NCI-H1436 (cell line): ENCODE results near the gene MARVELD1.
"Not testable (repeated sequence)": the region's sequence is repeated elsewhere in the genome, so short reads cannot be mapped to it uniquely, and the experiment has no call there.

Experiments used
- DNase-seq: peaks from one replicate; lab custom pipeline; 2025; lab: John Stamatoyannopoulos, UW

Gene MARVELD1

DNA sequence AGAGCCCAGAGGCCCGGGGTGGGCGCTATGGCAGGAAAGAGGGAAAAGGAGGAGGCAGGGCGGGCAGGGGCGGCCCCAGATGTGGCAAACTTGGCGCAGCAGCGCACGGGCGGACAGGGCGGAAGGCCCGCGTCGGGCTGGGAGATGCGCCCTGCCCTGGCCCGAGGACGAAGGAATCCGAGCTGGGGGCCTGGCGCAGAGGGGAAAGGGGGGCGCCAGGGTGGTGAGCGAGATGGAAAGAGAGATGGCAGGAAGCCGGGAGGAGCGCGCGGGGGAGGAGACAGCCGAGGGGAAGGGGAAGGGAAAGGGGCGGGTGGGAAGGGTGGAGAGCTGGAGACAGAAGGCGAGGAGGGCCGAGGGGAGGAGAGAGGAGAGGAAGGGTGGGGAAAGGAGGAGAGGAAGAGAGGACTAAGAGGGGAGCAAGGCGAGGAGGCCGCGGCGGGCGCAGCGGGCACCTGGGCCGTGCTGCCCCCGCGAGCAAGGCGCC lies at the start of gene MARVELD1:
Gene MARVELD1, plus strand, starts transcription at position 392 of the 487 bp plus-strand sequence. CDS start 147 bp downstream, outside the sequence.
- DNase-seq, result peak; percentile 27

DNA sequence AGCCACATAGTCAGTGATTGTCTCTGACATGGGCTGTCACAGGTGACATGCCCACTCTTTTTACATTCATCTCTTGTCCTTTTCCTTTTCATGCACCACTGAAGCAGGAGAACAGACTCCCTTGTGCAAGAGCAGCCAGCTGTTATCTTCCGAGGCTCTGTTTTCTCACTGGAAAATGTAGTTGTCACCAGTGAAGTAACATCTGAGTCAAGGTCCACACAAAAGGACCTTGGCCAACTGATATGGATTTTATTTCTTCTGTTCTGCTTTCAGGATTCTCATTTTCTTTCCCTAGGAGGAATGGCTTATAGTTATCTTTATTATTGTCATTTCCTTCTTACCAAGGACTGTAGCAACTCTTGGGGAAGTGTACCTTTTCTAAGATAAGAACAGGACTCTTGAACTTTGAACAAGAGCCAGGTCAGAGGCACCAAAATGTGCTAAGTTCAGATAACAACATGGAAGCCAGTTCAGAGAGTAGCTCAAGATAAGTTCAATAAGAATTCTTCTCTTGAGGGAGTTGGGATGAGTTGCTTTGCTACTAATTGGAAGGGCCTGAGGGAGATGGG lies 49.2 kb upstream of the MARVELD1 start:
- no peak for DNase-seq

DNA sequence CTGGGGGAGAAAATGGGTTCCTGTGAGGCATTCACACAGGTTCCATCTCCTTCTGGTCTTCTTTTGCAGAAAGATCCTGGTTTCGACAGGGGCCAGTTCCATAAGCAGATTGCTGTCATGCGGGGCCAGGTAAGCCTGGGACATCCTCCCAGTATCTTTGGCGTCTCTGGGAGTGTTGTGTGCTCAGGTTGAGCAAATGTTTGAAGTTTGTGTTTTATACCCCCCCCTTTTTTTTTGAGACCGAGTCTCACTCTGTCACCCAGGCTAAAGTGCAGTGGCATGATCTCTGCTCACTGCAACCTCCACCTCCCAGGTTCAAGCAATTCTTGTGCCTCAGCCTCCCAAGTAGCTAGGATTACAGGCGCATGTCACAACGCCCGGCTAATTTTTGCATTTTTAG lies 46.5 kb upstream of the MARVELD1 start:
- DNase-seq, result no peak

DNA sequence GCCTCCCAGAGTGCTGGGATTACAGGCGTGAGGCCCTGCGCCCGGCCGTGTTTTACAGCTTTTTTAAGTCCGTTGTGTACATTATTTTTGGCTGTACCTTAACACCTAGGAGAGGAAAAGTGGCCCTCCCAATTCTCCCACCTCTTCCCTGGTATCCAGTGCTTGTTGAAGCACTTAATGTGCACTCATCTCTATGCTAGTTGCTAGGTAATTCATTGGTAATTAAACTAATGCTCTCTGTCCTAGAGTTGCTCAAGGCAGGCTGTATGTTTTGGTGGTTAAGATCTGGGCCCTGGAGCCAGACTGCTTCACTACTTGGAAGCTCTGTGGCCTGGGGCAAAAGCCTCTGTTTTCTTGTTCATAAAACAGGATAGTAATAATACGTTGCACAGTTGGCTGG lies 46.1 kb upstream of the MARVELD1 start:
- no peak for DNase-seq

DNA sequence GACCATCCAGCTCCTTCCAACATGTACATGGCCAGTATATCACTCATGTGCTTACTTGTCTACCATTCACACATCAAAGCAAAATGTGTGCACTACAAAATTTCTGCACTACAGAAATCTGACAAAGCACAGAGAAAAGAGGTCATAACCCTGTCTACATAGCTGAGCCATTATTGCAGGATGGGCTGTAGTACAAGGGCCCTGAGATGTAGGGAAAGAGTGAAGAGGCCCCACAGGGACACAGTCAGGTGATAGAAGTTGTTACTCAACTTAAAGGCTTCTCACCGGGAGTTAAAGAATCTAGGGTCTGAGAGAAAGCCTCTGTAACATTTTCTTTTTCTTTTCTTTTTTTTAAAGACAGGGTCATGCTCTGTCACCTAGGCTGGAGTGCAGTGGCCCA lies 44.0 kb upstream of the MARVELD1 start:
- no peak for DNase-seq

DNA sequence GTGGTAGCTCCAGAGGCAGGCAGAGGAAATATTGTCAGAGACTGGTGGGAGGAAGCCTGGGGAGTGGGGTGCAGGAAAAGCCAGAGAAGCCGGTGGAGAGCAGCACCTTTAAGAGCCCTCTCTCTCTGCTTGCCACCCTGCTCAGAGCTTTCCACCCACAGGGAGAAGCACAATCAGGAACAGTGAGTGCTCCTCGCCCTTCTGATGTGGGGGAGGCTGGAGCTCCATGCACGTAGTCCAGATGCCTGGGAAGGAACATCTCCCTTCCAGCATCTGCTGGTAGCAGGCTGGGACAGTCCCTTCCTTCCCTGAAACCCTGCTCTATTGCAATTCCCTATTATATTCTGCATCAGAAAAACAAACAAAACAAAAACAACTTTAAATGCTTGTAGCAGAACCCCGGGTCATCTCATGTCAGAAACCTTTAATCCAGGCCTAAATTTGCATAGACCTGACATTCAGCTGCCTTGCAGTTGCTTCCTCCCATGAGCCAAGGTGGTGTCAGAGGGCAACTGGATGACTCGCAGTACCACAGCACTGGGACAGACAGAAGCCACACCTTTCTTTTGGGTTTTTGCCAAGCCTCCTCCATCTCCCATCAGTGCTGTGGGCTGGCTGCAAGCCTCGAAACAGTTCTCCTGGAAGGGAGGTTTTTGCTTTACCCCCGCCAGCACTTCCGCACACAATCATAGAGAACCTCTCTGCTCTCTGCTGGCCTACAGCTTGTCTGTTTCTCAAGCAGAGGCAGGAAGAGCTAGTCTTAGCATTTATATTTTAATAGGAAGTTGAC lies 39.6 kb upstream of the MARVELD1 start:
- DNase-seq, result no peak

DNA sequence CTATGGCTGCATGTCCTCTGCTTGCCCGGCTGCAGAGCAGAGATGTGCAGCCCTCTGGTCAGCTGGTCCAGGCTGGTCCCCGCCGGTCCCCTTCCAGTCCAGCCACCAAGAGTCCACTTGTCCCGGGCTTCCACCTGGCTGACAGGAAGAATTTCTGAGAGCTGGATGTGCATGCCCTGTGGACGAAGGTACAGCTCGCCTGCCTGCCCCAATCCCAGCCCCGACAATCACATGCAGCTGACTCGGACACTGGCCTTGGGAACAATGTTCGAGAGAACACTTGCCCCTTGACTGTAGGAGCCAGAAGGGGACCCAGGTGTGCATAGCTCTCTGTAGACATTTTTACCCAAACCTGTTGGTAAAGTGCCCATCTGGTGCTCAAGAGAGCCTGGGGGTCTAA lies 38.3 kb upstream of the MARVELD1 start:
- DNase-seq, result no peak

DNA sequence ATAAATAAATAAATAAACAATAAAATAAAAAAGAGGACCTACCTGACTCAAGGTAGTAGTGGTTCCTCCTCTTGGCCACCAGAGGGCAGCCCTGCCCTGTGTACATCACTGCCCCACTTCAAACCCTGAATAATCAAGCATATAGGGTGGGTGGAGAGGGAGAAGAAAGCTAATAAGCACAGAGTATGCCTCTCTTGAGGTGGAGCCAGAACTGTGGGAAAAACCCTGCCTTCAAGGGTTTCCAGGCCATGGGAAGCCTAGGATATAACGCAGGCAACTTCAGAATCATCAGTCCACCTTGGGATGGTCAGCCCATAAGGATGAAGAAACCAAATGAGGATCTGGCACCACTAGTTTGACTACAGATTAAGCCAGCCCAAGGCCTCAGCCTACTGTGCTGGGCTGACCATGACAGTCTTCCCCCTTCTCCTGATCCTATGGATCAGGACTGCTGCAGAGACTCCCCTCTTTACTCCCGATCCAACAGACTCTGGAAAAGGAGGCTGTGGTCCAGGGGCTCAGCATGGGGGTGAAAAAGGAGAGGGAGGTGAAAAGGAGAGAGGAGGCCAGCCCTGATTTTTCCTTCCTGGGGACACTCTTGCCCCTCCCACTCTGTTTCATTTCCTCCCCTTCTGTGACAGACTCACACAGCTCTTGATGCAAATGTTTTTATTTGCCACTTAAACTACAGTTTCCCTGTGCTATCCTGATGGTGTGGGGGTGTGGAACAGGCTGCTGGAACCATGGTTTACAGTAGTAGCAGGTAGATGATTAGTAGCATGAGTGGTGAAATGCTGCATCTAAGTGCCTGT lies 36.6 kb upstream of the MARVELD1 start:
- peak; percentile 74 for DNase-seq

DNA sequence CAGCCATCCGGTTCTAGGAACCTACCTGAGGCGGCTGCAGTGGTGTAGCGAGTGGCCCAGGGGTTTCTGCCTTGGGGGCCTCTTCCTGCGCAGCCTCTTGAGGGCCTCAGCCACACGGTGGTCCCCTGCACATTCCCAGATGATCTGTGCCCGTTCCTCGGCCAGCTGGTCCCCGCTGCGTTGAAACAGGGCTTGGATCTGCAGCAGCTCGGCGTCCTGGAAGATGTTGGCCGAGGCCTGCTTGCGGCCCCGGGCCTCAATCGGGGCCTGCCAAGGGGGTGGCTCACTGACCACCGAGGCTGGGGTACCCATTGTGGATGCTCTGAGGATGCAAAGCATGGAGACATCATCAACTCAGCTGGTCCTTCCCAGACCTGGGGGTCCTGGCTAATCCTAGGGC lies 33.9 kb upstream of the MARVELD1 start:
- no peak for DNase-seq

DNA sequence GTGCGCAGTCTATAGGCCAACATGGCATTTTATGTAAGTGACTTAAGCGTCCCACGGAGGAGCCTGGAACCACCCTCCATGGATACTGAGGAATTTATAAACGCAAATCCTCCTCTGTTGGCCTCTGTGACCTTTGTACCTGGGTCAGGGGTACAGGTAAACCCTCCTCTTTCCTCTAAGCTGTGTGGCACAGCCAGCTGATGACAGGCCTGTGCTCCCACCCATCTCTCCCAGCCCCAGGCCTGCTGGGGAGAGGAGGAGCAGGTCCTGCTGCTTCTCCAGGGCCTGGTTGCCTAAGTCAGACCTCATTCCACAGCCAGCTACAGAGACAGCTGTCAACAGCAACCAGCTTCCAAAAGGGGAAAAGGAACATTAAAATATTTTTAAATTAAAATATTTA lies 31.5 kb upstream of the MARVELD1 start:
- no peak for DNase-seq

DNA sequence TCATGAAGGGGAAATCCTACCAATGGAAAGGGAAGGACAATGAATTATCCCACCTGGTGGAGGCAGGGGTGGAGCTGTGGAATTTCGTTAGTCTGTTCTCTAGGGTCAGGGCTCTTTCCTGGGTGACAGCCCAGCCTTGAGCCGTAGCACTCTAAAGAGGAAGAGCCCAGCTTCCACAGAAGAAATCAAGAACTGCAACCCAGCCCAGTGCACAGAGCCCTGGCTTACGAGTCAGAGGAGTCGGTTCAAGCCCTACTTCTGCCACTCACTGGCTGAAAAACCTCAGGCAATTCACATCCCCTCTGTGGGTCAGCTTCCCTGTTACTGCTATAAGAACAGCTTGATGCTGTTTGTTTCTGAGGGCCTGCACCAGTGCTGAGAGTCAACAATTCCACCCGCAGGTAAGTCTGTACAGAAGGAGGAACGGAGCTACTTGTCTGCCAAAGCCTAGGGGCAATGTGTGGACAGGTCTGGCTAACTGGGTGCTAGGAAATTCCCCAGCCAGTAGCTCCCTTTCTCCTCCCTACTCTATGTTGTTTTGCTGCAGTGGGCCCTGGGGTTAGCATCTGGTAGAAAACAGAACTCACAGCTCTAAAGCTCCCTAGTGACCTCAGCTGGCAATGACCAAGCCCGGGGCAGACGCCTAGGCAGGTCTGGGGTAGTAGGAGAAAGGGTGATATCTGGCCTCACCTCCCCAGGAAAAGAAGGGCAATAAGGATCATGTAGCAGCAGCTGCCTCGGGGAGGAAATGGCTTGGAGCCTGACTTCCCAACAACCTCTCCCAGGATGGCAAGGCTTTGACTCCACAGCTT lies 29.8 kb upstream of the MARVELD1 start:
- no peak for DNase-seq

DNA sequence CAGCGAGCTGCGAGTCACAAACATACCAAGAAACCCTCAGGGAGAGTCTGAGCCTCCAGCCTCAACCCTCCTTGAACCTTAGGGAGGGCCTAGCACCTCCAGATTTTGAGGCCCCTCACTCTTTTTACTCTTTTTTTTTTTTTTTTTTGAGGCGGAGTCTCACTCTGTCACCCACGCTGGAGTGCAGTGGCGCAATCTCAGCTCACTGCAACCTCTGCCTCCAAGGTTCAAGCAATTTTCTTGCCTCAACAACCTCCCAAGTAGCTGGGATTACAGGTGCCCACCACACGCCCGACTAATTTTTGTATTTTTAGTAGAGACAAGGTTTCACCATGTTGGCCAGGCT lies 29.2 kb upstream of the MARVELD1 start:
- DNase-seq, result not testable (repeated sequence)

DNA sequence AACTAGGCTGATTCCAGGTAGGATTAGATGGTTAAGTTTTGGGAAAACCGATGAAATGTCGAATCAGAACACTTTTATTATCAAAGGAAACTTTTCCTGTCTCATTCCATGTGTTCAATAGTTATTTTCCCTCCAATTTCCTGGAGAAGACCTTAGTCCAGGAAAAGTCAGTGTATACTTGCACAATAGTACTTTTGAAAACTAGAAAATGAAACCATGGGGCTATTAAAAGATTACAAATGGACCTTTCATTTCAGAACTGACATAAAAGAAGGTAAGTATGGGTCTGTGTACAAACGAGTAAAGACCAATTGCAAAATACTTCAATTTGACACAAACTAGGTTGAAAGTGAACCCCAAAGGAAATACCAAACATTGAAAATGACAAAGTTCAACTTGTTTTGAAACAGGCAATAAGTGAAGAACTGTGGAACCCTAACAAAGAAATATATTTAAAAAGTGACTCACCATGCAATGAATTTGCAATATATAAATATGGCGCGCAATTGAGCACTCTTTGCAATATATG lies 28.6 kb upstream of the MARVELD1 start:
- DNase-seq, result no peak

DNA sequence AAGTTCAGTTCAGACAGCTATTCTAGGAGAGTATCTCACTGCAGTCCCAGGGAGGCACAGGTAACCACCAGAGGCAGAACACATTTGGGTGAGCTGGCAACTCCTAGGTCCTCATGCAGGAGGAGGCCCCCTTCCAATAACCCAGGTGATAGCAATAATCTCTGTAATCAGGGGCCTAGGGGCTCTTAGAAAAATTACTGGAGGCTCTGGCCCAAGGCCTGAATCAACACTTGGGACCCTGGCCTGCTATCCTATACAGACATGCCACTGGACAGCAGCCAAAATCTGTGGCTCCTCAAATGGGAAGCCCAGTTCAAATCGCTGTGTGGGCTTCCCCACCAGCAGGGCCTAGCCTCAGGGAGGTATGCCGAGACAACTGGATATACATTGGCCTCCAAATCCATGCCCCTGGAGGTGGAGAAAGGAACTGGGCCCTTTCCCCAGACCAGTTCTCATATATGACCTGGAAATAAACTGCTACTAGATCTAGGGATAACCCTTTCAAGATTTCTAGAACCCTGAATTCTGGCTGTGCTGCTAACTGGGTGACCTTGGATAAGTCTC lies 28.1 kb upstream of the MARVELD1 start:
- no peak for DNase-seq

DNA sequence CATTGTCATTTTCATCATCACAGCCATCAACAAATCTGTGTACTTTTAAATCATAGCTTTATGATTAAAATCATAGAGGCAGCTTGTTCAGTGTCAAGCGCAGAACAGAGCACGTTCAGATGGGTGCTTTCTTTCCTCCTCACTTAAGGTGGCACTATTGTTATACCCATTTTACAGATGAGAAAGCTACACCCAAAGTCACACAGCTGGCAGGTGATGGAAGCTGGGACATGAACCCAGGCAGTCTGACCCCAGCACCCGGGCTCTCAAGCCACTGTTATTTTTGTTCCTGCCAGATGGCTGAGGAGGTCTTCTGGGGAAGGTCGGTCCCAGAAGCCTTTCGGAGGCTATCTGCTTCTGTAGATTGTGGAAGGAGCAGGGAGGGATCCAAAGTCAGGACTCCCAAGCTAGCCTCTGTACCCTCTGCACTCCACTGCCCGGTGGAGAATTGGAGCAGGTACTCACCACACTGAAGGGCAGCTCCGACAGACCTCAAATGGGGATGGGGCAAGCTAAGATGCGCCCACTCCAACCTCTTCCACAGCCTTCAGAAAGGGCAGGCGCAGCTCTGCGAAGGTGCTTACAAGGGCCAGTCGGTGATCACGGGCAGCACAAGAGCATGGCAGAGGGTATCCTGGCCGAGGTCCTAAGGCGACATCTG lies 27.1 kb upstream of the MARVELD1 start:
- no peak for DNase-seq

DNA sequence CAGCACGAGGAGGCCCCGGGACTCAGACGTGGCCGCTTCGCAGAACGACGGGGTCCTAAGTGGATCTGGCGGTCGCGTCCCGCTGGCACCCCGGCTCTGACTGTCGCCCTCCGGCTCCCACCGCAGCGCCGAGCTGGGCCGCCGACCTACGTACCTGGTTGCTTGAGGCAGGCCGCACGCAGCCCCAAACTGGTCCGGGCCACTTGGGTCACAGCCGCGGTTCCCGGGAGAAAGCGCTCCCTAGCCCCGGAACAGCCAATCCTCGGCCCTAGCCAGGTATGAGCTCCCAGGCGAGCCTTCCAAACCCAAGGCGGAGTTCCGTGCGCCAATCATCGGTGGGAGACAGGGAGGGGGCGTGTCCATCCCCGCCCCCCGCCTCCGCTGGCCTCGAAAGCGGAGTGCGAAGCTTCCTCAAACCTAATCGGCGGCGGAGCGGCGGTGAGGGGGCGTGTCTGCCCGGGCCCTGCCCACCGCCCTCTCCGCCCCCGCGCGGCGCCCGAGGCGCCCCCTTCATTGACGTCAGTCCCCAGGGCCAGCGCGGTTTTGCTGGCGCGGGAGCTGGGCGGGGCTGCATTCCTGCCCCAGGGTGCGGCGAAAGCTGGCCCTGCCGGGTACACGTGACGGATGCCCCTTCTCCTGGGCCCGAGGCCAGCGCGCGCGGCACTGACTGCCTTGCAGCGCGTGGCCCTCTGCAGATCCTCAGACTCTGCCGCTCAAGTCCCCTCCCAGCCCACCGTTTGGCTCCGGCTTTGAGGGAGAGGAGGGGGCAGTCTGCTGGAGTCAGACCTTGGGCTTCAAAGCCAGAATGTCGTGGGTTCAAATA lies 26.4 kb upstream of the MARVELD1 start, which contains the start of gene AVPI1:
Gene AVPI1, minus strand, starts transcription at position 280 of the 823 bp plus-strand sequence. CDS start 7,336 bp downstream, outside the sequence.
- peak; percentile 96 for DNase-seq

DNA sequence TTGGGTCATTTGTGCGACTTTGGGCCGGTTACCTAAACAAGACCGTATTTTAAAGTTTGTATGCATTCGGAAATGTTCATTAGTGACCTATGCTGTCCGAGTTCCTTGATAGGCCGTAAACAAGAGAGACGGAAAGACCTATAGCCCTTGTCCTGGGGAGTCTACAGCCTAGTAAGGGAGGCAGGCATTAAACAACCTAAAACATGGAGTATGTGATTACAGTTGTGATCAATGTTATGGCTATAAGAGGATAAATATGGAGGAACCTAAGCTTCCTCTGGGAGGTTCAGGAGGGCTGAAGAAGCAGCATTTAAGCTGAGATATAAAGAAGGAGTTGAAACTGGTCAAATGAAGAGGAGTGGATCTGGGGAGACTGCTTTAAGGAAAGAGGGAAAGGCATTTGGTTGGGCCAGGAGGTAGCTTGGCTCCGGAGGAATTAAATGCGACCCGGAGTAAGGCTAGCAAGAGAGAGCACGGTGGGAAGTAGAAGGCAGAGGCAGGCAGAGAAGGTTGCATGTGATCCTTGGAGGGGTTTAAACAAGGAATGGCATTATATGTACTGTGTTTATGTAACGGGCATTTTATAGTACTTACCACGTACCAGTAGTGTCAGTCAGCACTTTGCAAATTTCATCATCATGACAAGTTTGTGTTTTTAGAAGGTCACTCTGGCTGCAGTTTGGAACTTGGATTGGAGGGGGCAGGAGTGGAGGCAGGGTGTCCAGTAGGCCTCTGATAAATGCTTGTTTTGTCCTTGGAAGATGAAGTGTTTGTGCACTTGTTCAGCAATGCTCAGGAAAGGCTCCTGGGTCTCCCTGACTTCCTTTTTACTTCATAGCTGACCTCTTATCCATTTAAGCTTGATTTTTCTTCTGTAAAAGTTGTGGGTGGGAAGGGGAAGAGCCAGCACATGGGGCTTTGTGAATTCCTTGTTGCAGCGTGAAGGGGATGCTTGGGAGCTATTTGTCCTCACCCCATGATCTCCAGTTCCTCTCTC lies 25.4 kb upstream of the MARVELD1 start:
- DNase-seq, result no peak

DNA sequence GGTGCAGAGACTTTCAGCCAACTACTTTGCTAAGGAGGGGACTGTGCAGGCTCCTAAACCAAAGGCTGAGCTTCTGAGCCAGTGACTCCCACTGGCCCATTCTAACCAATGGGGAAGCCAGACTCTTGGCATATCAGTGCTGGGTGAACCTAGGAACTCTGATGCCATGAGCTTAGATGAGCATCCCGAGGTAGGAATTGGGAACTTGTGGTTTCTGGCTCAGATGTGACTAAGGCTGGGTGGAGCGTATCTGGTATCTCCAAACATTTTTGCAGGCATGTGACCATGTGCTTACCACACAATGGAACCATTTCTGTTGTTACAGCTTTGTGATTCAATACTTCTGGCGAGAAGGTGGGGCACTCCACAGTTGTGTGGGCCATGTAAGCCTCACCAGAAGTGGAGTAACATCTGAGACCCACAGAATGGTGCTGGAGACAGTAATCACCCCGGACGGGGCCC lies 23.9 kb upstream of the MARVELD1 start:
- no peak for DNase-seq
